ENCODE data around the gene NAV3. TPM values are rescaled to one million over a fixed set of nuclear protein-coding genes. Genes with fewer than 3 reads are reported as not detected.

The NAV3 gene
- polyA plus RNA-seq, 3 donors: 0.11 TPM; not detected in 2

GRCh38 chr12:78220811-78221210, 390.1 kb downstream of the NAV3 start:
- TF ChIP-seq, protein P1, sequence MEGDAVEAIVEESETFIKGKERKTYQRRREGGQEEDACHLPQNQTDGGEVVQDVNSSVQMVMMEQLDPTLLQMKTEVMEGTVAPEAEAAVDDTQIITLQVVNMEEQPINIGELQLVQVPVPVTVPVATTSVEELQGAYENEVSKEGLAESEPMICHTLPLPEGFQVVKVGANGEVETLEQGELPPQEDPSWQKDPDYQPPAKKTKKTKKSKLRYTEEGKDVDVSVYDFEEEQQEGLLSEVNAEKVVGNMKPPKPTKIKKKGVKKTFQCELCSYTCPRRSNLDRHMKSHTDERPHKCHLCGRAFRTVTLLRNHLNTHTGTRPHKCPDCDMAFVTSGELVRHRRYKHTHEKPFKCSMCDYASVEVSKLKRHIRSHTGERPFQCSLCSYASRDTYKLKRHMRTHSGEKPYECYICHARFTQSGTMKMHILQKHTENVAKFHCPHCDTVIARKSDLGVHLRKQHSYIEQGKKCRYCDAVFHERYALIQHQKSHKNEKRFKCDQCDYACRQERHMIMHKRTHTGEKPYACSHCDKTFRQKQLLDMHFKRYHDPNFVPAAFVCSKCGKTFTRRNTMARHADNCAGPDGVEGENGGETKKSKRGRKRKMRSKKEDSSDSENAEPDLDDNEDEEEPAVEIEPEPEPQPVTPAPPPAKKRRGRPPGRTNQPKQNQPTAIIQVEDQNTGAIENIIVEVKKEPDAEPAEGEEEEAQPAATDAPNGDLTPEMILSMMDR (IDR thresholded peaks at IDR 0.05): no peak
- no peaks in the 10 kb centered on the region for H3K4me1 Mint-ChIP-seq
- H3K27me3 Mint-ChIP-seq (ENCODE audit: low read depth in 3 of 3): no peaks in the 10 kb centered on the region
- DNase-seq: no peak
- no peaks in the 10 kb centered on the region for H3K36me3 Mint-ChIP-seq
- peaks cover 0 to 1% (median 0%) of the 10 kb centered on the region in 7 donors for H3K9me3 Mint-ChIP-seq
- intact Hi-C loops (cut with micrococcal nuclease): no loop called here
- H3K4me3 ChIP-seq (replicated peaks in 1 of 3; ENCODE audit: low read depth in 2 of 3, low read length in 3 of 3): no peak overlapping the region
- no peak overlapping the region for H3K27ac Mint-ChIP-seq
- H4K20me1 ChIP-seq (ENCODE audit: insufficient read depth, low read length): no peaks in the 10 kb centered on the region
- H3K9ac ChIP-seq (ENCODE audit: insufficient read depth, low read length, poor library complexity, severe bottlenecking): no peak overlapping the region
- no peak overlapping the region for H2AFZ ChIP-seq (ENCODE audit: insufficient read depth, low read depth, low read length, poor library complexity, severe bottlenecking)
- no peak overlapping the region for H3K4me2 ChIP-seq (replicated peaks; ENCODE audit: extremely low read depth, low read length, poor library complexity, severe bottlenecking)
- H3K27ac ChIP-seq (ENCODE audit: low read depth in 1 of 2, low read length in 2 of 2): no peak overlapping the region
- H3K4me1 ChIP-seq (ENCODE audit: control insufficient read depth in 1 of 2, insufficient read depth in 2 of 2, low read length in 2 of 2): no peaks in the 10 kb centered on the region
- no peaks in the 10 kb centered on the region for H3K79me2 ChIP-seq (ENCODE audit: insufficient read depth, low read length)
- H3K27me3 ChIP-seq (ENCODE audit: control insufficient read depth in 2 of 2, insufficient read depth in 2 of 2, low read length in 2 of 2): no peaks in the 10 kb centered on the region
- H3K4me3 Mint-ChIP-seq: no peak overlapping the region
- no peaks in the 10 kb centered on the region for H3K36me3 ChIP-seq (replicated peaks in 1 of 2; ENCODE audit: control insufficient read depth in 1 of 2, insufficient read depth in 2 of 2, low read length in 2 of 2)
- no peaks in the 10 kb centered on the region for H3K9me3 ChIP-seq (replicated peaks in 1 of 2; ENCODE audit: control insufficient read depth in 1 of 2, insufficient read depth in 1 of 2, low read length in 2 of 2)
- WGBS (ENCODE audit: insufficient coverage): no CpG with 5 or more reads among the region's 2 CpGs

GRCh38 chr12:78224154-78224553, 393.5 kb downstream of the NAV3 start:
- no peak overlapping the region for H3K27ac Mint-ChIP-seq

More at GRCh38 chr12:78224154-78224553, 393.5 kb downstream of the NAV3 start:
- Mint-ChIP-seq H3K27me3 (ENCODE audit: low read depth in 3 of 3) (no peaks in the 10 kb centered on the region), H3K4me3 (no peak overlapping the region), H3K4me1 (no peaks in the 10 kb centered on the region), H3K36me3 (no peaks in the 10 kb centered on the region), H3K9me3 (peaks cover 0 to 3% (median 0%) of the 10 kb centered on the region in 7 donors)
- Histone ChIP-seq H3K9me3 (replicated peaks in 1 of 2; ENCODE audit: control insufficient read depth in 1 of 2, insufficient read depth in 1 of 2, low read length in 2 of 2) (no peaks in the 10 kb centered on the region), H4K20me1 (ENCODE audit: insufficient read depth, low read length) (no peaks in the 10 kb centered on the region), H3K27ac (ENCODE audit: low read depth in 1 of 2, low read length in 2 of 2) (no peak overlapping the region), H3K4me2 (replicated peaks; ENCODE audit: extremely low read depth, low read length, poor library complexity, severe bottlenecking) (no peak overlapping the region), H2AFZ (ENCODE audit: insufficient read depth, low read depth, low read length, poor library complexity, severe bottlenecking) (no peak overlapping the region), H3K4me1 (ENCODE audit: control insufficient read depth in 1 of 2, insufficient read depth in 2 of 2, low read length in 2 of 2) (no peaks in the 10 kb centered on the region), H3K4me3 (replicated peaks in 1 of 3; ENCODE audit: low read depth in 2 of 3, low read length in 3 of 3) (no peak overlapping the region), H3K36me3 (replicated peaks in 1 of 2; ENCODE audit: control insufficient read depth in 1 of 2, insufficient read depth in 2 of 2, low read length in 2 of 2) (no peaks in the 10 kb centered on the region), H3K27me3 (ENCODE audit: control insufficient read depth in 2 of 2, insufficient read depth in 2 of 2, low read length in 2 of 2) (no peaks in the 10 kb centered on the region), H3K9ac (ENCODE audit: insufficient read depth, low read length, poor library complexity, severe bottlenecking) (no peak overlapping the region), H3K79me2 (ENCODE audit: insufficient read depth, low read length) (no peaks in the 10 kb centered on the region)
- TF ChIP-seq, protein P1 (IDR thresholded peaks at IDR 0.05): no peak
- intact Hi-C loops (cut with micrococcal nuclease): no loop called here
- 92% methylated on average over 4 of the region's 5 CpGs for WGBS (ENCODE audit: insufficient coverage)
- DNase-seq: no peak

All from CD14-positive monocyte (primary cell).